Gastrocnemius medialis (tissue), 4 donors: ENCODE measurements around the gene DDX10. TPM values are rescaled to one million over a fixed set of nuclear protein-coding genes. Genes with fewer than 3 reads are reported as not detected.

Experiments used
- ATAC-seq, 2 donors: fragments of 150-250 bp; one replicate each; pipeline ENCODE4 v1.9.1; 2016
- DNase-seq, 2 donors: peaks; one replicate each; pipeline ENCODE4 v3.0.0-alpha.2; 2019
- H3K27ac ChIP-seq, 4 donors: fragments of 200-600 bp; sonication (generic); 1 replicate in 1 of 4; 2 replicates in 3 of 4; pipeline ENCODE4 v1.5.1; 2016 to 2018; ENCODE audit warnings: mild to moderate bottlenecking in 2 of 4, moderate library complexity in 1 of 4
- H3K27me3 ChIP-seq, 3 donors: fragments of 200-600 bp; sonication (generic) in 2 of 3; 1 replicate in 1 of 3; 2 replicates in 2 of 3; pipeline versions ENCODE4 v1.5.1 to v1.6.0; 2016 to 2019; ENCODE audit warnings: mild to moderate bottlenecking in 1 of 3, moderate library complexity in 1 of 3
- H3K36me3 ChIP-seq, 2 donors: fragments of 200-600 bp; sonication (generic) in 1 of 2; one replicate each; pipeline ENCODE4 v1.5.1; 2017 to 2018
- H3K4me1 ChIP-seq, 2 donors: fragments of 200-600 bp; sonication (generic) in 1 of 2; one replicate each; pipeline ENCODE4 v1.5.1; 2016 to 2017; ENCODE audit warnings: mild to moderate bottlenecking in 2 of 2
- H3K4me3 ChIP-seq, 4 donors: fragments of 200-600 bp; sonication (generic) in 3 of 4; 1 replicate in 1 of 4; 2 replicates in 3 of 4; pipeline ENCODE4 v1.5.1; 2016 to 2019; ENCODE audit warnings: mild to moderate bottlenecking in 2 of 4
- H3K9me3 ChIP-seq, 3 donors: fragments of 200-600 bp; sonication (generic) in 2 of 3; 1 replicate in 1 of 3; 2 replicates in 2 of 3; pipeline ENCODE4 v1.5.1; 2016 to 2019
- POLR2A ChIP-seq, 2 donors: fragments of 450-650 bp; IDR thresholded peaks; one replicate each; pipeline ENCODE4 v1.6.1; 2017; ENCODE audit warnings: antibody characterized with exemption in 2 of 2, mild to moderate bottlenecking in 2 of 2, moderate library complexity in 2 of 2
- in situ Hi-C, 4 donors: fragments of 200-750 bp; cut with MboI; loops; one replicate each; pipeline versions ENCODE4 v1.15.0 to v1.8.0; 2017; ENCODE audit warnings: low sequenced_read_pairs in 4 of 4
- intact Hi-C: fragments of 100-400 bp; cut with DNase I; formaldehyde crosslinking; loops from one replicate; pipeline ENCODE4 v1.15.1; 2023; ENCODE audit warnings: low total_unique reads
- total RNA-seq, 4 donors: library from RNA; depleted of rRNA; stranded (reverse); fragments of >200 nt; gene quantifications; one replicate each; pipeline versions ENCODE4 v1.1.0 to v1.2.3, GENCODE V29; 2016
- TF ChIP-seq, protein P1 (sequence below), 5 experiments: fragments of 450-650 bp in 3 of 5; fragments of 200-600 bp in 2 of 5; sonication (generic) in 2 of 5; IDR thresholded peaks in 4 of 5; conservative IDR thresholded peaks in 1 of 5; 1 replicate in 4 of 5; 2 replicates in 1 of 5; pipeline ENCODE4 v1.5.1; 2016 to 2019; ENCODE audit warnings: antibody characterized with exemption in 5 of 5, mild to moderate bottlenecking in 3 of 5, moderate library complexity in 3 of 5

The DDX10 gene
- total RNA-seq, 4 donors from 2014 or later: 5.0 to 15.0 (median 10.5) TPM

DNA sequence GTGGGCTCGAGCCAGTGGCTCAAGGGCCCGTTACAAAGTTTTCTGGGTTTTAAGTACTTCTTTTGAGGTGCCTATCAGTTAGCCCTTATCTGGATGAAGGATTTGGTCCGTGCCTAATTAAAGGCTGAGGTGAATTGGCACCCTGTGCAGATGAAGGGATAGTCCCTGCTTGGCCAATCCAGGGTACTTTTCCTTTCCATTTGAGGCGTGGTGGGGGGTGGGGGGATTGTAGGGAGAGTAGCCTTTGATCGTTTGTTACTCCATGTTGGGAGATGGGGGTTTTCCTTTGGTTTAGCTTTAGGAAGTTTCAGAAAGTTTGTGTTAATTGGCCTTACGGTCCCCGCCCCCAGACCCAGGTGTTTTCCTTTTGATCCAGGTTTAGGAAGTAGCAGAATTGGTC, 170.8 kb downstream of the DDX10 start:
- no peaks in the 10 kb centered on the region for H3K27me3 ChIP-seq
- no peaks in the 10 kb centered on the region for H3K9me3 ChIP-seq
- no peaks in the 10 kb centered on the region for H3K4me1 ChIP-seq
- no peak overlapping the region for H3K27ac ChIP-seq
- TF ChIP-seq, protein P1, sequence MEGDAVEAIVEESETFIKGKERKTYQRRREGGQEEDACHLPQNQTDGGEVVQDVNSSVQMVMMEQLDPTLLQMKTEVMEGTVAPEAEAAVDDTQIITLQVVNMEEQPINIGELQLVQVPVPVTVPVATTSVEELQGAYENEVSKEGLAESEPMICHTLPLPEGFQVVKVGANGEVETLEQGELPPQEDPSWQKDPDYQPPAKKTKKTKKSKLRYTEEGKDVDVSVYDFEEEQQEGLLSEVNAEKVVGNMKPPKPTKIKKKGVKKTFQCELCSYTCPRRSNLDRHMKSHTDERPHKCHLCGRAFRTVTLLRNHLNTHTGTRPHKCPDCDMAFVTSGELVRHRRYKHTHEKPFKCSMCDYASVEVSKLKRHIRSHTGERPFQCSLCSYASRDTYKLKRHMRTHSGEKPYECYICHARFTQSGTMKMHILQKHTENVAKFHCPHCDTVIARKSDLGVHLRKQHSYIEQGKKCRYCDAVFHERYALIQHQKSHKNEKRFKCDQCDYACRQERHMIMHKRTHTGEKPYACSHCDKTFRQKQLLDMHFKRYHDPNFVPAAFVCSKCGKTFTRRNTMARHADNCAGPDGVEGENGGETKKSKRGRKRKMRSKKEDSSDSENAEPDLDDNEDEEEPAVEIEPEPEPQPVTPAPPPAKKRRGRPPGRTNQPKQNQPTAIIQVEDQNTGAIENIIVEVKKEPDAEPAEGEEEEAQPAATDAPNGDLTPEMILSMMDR (IDR thresholded peaks at IDR 0.05 in 4 of 5, conservative IDR thresholded peaks at IDR 0.05 in 1 of 5): no peak
- TF ChIP-seq POLR2A (IDR thresholded peaks at IDR 0.05): no peak
- intact Hi-C loops: no loop called here
- peaks cover 0 to 6% of the 10 kb centered on the region in 2 donors for H3K36me3 ChIP-seq
- no peak overlapping the region for H3K4me3 ChIP-seq
- ATAC-seq (no peak), DNase-seq (no peak)
- in situ Hi-C loops: no loop called here

DNA sequence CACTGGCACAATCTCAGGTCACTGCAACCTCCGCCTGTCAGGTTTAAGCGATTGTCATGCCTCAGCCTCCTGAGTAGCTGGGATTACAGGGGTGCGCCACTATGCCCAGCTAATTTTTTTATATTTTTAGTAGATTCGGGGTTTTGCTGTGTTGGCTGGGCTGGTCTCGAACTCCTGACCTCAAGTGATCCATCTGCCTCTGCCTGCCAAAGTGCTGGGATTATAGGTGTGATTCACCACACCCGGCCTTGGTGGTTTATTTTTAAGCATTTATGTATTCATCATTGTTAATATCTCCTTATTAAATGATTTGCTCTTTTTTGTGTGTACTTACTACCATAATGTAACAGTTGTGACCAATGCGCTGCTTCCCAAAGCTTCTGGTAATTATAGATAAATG, 171.7 kb downstream of the DDX10 start:
- Histone ChIP-seq H3K4me3 (no peak overlapping the region), H3K4me1 (no peaks in the 10 kb centered on the region), H3K9me3 (no peaks in the 10 kb centered on the region), H3K36me3 (peaks cover 0 to 6% of the 10 kb centered on the region in 2 donors), H3K27me3 (no peaks in the 10 kb centered on the region), H3K27ac (no peak overlapping the region)
- DNase-seq (no peak), ATAC-seq (no peak)
- intact Hi-C loops (no loop called here), in situ Hi-C loops (no loop called here)
- TF ChIP-seq POLR2A (IDR thresholded peaks at IDR 0.05): no peak
- TF ChIP-seq, protein P1 (IDR thresholded peaks at IDR 0.05 in 4 of 5, conservative IDR thresholded peaks at IDR 0.05 in 1 of 5): no peak

DNA sequence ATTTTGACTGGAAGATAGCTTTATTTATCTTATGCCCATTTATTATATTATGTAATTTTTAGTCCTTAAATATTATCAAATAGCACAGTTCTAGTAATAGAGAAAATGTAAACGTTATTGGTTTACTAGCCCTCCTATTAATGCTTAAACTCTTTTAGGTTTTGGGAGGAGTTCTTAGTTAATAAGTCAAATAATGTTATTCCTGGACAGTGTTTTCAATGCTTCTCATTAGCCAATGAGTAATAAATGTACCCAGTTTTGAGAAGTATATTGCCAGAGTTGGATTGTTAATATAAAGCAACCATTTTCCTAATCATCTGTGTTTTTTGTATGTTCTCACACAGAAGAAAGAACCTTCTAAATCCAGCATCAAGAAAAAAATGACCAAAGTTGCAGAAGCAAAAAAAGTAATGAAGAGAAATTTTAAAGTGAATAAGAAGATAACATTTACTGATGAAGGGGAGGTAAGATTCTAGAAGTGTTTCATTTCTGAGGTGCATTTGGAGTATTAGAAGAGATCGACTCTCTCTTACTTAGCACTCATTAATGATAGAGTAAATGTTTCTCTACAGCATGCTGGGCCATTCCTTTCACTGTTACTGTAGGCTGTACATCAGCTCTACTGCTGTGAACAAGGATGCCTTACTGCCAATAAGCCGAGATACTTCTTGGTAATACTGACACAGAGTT, 173.4 kb downstream of the DDX10 start:
- intact Hi-C loops (no loop called here), in situ Hi-C loops (no loop called here)

DNA sequence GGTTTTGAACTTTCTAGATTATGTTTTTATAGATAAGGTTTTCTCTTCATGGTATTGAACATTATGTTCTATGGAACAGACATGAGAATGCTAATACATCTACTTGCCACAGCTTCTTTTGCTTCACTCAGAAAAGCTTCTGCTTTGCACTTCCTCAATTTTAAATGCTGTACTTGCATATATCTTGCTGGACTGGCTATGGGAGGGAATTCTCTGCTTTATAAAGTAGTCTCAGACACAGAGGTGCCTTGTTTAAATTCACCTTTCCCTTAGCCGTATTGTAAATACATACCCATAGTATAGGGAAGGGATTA, 173.9 kb downstream of the DDX10 start:
- intact Hi-C loops: no loop called here
- in situ Hi-C loops: no loop called here
- Histone ChIP-seq H3K9me3 (no peaks in the 10 kb centered on the region), H3K4me3 (no peak overlapping the region), H3K36me3 (peaks cover 0 to 6% of the 10 kb centered on the region in 2 donors), H3K4me1 (no peaks in the 10 kb centered on the region), H3K27me3 (no peaks in the 10 kb centered on the region), H3K27ac (no peak overlapping the region)
- TF ChIP-seq, protein P1 (IDR thresholded peaks at IDR 0.05 in 4 of 5, conservative IDR thresholded peaks at IDR 0.05 in 1 of 5): no peak
- TF ChIP-seq POLR2A (IDR thresholded peaks at IDR 0.05): no peak
- ATAC-seq (no peak), DNase-seq (no peak)

More for the DNA sequence above, 173.4 kb downstream of the DDX10 start:
- peaks cover 0 to 6% of the 10 kb centered on the region in 2 donors for H3K36me3 ChIP-seq
- no peak for TF ChIP-seq POLR2A (IDR thresholded peaks at IDR 0.05)
- TF ChIP-seq, protein P1 (IDR thresholded peaks at IDR 0.05 in 4 of 5, conservative IDR thresholded peaks at IDR 0.05 in 1 of 5): no peak
- DNase-seq (no peak), ATAC-seq (no peak)
- H3K27ac ChIP-seq: no peak overlapping the region
- H3K27me3 ChIP-seq: no peaks in the 10 kb centered on the region
- no peaks in the 10 kb centered on the region for H3K4me1 ChIP-seq
- no peaks in the 10 kb centered on the region for H3K9me3 ChIP-seq
- no peak overlapping the region for H3K4me3 ChIP-seq

DNA sequence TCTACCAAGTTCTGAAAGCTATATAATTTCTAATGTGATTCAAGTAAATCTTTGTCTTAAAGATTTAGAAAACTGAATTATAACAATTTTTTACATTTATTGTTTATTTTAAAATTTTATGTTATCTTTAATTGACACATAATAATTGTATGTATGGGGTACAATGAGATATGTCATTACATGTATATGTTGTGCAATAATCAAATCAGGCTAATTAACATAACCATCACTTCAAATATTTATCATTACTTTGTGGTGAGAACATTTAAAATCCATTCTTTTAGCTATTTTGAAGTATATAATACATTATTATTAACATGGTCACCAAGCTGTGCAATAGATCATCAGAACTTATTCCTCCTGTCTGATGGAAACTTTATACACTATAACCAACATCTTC, 181.1 kb downstream of the DDX10 start:
- Histone ChIP-seq H3K36me3 (no peaks in the 10 kb centered on the region), H3K9me3 (no peaks in the 10 kb centered on the region), H3K4me3 (no peak overlapping the region), H3K27ac (no peak overlapping the region), H3K27me3 (no peaks in the 10 kb centered on the region), H3K4me1 (no peaks in the 10 kb centered on the region)
- TF ChIP-seq, protein P1 (IDR thresholded peaks at IDR 0.05 in 4 of 5, conservative IDR thresholded peaks at IDR 0.05 in 1 of 5): no peak
- TF ChIP-seq POLR2A (IDR thresholded peaks at IDR 0.05): no peak
- DNase-seq (no peak), ATAC-seq (no peak)
- in situ Hi-C loops: no loop called here
- intact Hi-C loops: no loop called here
